Glutamatergic neuron (in vitro differentiated cells): ENCODE results near the gene MTM1. TPM values are rescaled to one million over a fixed set of nuclear protein-coding genes. Genes with fewer than 3 reads are reported as not detected.

Experiments
- DNase-seq: peaks from one replicate; pipeline ENCODE4 v3.0.0; 2022
- H3K27ac Mint-ChIP-seq: one replicate; pipeline ENCODE4 v1.8.0; 2020; ENCODE audit warnings: mild to moderate bottlenecking, mixed read lengths, inconsistent platforms; ENCODE audit not compliant: unreplicated experiment
- H3K27me3 Mint-ChIP-seq: one replicate; pipeline ENCODE4 v1.8.0; 2020; ENCODE audit warnings: mild to moderate bottlenecking, moderate library complexity, mixed read lengths, inconsistent platforms; ENCODE audit not compliant: unreplicated experiment
- H3K36me3 Mint-ChIP-seq: one replicate; pipeline ENCODE4 v1.8.0; 2020; ENCODE audit warnings: mild to moderate bottlenecking, mixed read lengths, inconsistent platforms; ENCODE audit not compliant: unreplicated experiment
- H3K4me1 Mint-ChIP-seq: one replicate; pipeline ENCODE4 v1.8.0; 2020; ENCODE audit warnings: mild to moderate bottlenecking, low read depth, mixed read lengths, inconsistent platforms; ENCODE audit not compliant: unreplicated experiment
- H3K4me3 Mint-ChIP-seq: one replicate; pipeline ENCODE4 v1.8.0; 2020; ENCODE audit warnings: mild to moderate bottlenecking, mixed read lengths, inconsistent platforms; ENCODE audit not compliant: unreplicated experiment
- H3K9me3 Mint-ChIP-seq: one replicate; pipeline ENCODE4 v1.8.0; 2020; ENCODE audit warnings: mild to moderate bottlenecking, moderate library complexity, mixed read lengths, inconsistent platforms; ENCODE audit not compliant: unreplicated experiment
- total RNA-seq: library from RNA; stranded (reverse); fragmentation: NEBNext Ultra II Directional; extraction: Animal tissue kit (Norgen Biotek cat#: 25700); gene quantifications from one replicate; pipeline ENCODE4 v1.2.1, GENCODE V29; 2021; ENCODE audit not compliant: unreplicated experiment
- TF ChIP-seq, protein P1 (sequence below): fragments of 200-600 bp; sonication (generic); IDR thresholded peaks from one replicate; pipeline ENCODE4 v1.5.0; 2021; ENCODE audit not compliant: partially characterized antibody, unreplicated experiment

MTM1 gene
- total RNA-seq, 1 donor from 2014 or later = 7.4 TPM

DNA sequence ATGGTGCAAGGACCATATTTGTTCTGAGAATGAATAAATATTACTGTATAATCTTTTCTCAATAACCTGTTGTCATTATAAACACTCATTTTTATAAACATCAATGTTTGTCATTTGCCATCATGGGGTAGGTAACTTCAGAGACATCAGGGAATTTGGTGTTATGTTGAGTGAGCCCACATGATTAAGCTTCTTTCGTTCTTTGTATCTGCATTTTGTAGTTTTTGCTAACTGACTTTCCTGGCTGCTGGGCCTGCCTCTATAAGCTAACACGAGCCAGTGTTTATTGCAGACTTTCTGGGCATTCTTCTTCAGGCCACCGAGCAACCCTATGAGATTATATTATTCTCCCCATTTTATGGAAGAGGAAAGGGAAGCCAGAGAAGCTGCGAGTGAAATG, 76.0 kb downstream of the MTM1 start:
- TF ChIP-seq, protein P1, sequence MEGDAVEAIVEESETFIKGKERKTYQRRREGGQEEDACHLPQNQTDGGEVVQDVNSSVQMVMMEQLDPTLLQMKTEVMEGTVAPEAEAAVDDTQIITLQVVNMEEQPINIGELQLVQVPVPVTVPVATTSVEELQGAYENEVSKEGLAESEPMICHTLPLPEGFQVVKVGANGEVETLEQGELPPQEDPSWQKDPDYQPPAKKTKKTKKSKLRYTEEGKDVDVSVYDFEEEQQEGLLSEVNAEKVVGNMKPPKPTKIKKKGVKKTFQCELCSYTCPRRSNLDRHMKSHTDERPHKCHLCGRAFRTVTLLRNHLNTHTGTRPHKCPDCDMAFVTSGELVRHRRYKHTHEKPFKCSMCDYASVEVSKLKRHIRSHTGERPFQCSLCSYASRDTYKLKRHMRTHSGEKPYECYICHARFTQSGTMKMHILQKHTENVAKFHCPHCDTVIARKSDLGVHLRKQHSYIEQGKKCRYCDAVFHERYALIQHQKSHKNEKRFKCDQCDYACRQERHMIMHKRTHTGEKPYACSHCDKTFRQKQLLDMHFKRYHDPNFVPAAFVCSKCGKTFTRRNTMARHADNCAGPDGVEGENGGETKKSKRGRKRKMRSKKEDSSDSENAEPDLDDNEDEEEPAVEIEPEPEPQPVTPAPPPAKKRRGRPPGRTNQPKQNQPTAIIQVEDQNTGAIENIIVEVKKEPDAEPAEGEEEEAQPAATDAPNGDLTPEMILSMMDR = no peak
- no peaks in the 10 kb centered on the region for H3K27me3 Mint-ChIP-seq
- H3K4me1 Mint-ChIP-seq = no peaks in the 10 kb centered on the region
- H3K9me3 Mint-ChIP-seq = no peaks in the 10 kb centered on the region
- H3K4me3 Mint-ChIP-seq = no peak overlapping the region
- DNase-seq = no peak
- no peaks in the 10 kb centered on the region for H3K36me3 Mint-ChIP-seq
- H3K27ac Mint-ChIP-seq = no peak overlapping the region

DNA sequence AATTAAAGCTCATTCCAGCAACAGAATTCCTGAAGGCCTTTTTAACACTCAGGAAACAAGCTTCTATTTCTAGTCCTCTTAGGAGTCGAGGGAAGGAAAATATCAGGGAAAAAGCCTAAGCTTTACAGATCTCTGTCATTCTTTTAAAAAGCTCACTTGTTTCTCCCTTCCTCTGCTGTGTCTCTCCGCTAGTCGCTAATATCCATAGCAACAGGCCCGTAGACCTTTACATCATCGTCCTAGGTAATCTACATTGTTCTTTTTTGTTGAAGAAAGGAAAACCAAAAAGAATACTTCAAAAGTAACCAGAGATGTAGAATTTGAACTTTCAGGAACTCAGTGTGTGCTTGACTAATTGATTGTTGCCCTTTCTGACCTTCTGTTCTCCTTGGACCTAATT, 78.9 kb downstream of the MTM1 start:
- H3K4me1 Mint-ChIP-seq = no peaks in the 10 kb centered on the region
- H3K36me3 Mint-ChIP-seq = no peaks in the 10 kb centered on the region
- no peak overlapping the region for H3K27ac Mint-ChIP-seq
- no peak overlapping the region for H3K4me3 Mint-ChIP-seq
- TF ChIP-seq, protein P1 = no peak
- H3K9me3 Mint-ChIP-seq = no peaks in the 10 kb centered on the region
- no peaks in the 10 kb centered on the region for H3K27me3 Mint-ChIP-seq
- DNase-seq = no peak

DNA sequence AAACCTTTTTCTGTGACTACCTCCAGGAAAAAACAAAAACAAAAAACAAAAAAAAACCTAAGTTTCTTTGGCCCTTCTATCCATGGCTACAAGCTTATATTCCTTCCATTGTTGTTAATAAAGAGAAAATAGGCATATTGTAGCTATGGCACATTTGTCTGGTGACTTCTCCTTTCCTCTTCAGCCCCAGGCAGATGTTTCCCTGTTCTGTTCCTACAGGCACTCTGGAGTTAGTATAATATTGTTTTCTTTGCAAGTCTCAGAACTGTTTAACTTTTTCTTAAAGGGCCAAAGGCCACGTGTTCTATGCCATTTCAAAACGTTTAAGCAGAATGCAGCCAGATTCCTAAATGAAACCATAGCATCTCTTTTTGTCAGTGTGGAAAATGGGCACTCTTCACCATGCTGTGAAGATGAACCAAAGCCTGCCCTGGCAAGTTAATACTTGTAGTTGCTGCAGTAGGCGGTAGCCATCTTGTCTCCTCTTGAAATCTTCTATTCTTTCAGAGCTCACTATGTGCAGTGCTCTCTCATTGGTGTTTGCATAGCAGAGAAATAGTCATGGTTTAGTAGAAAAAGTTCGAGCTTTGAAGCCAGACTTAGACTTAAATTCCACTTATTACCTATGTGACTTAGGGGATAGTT, 80.0 kb downstream of the MTM1 start:
- no peak for DNase-seq
- Mint-ChIP-seq H3K4me3 (no peak overlapping the region), H3K27ac (no peak overlapping the region), H3K4me1 (no peaks in the 10 kb centered on the region), H3K9me3 (peaks cover 1% of the 10 kb centered on the region), H3K36me3 (no peaks in the 10 kb centered on the region), H3K27me3 (no peaks in the 10 kb centered on the region)
- TF ChIP-seq, protein P1 = no peak

DNA sequence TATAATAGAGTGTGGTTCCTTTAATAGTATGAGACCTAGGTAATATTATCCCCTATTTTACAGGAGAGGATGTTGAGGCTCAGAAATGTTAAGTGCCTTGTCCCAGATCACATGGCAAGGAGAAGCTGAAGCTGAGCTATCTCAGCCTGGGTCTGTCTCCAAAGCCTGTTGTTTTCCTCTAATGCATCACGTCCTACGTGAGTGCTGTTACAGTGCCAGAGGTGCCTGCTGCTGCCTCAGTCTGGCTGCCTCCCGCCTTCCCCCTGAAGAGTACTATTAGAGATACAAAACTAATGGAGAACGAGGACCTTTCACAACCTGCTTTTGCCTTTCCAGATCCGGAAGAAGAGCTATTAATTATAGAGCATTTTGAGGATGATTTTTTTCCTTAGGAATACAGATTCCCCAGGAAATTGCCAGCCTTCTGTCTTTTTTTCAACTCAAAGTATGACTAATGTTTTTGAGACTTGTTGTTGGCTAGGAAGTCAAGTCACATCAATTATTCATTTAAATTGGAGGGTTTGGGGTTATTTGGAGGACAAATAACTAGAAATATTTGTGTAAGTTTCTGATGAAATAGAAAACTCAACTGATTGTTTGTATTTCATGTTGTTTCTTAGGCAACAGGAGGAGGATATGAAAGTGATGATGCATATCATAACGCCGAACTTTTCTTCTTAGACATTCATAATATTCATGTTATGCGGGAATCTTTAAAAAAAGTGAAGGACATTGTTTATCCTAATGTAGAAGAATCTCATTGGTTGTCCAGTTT, 80.9 kb downstream of the MTM1 start:
- no peak overlapping the region for H3K27ac Mint-ChIP-seq
- TF ChIP-seq, protein P1 = no peak
- peak; percentile 12 for DNase-seq

DNA sequence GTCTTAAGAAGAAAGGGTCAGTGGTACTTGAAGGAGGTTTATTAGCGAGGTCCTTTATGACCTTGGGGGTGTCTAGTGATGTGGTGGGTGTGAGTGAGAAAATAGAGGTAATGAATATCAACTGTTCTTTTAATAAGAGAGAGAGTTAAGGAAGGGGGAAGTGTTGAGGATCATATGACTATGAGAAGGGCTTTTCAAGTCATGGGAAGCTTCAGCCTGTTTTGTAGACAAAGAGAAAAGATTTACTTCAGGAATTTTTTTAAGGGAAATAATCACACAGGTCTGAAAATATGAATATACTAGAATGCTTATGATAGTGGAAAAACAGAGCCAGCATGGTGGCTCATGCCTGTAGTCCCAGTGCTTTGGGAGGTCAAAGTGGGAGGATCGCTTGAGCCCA, 83.5 kb downstream of the MTM1 start:
- no peak overlapping the region for H3K4me3 Mint-ChIP-seq

More for the DNA sequence above, 80.9 kb downstream of the MTM1 start:
- peaks cover 1% of the 10 kb centered on the region for H3K9me3 Mint-ChIP-seq
- no peaks in the 10 kb centered on the region for H3K27me3 Mint-ChIP-seq
- no peaks in the 10 kb centered on the region for H3K36me3 Mint-ChIP-seq
- no peaks in the 10 kb centered on the region for H3K4me1 Mint-ChIP-seq
- no peak overlapping the region for H3K4me3 Mint-ChIP-seq

More for the DNA sequence above, 83.5 kb downstream of the MTM1 start:
- Mint-ChIP-seq H3K36me3 (no peaks in the 10 kb centered on the region), H3K27ac (peak overlapping the region; percentile 11), H3K4me1 (no peaks in the 10 kb centered on the region), H3K9me3 (peaks cover 1% of the 10 kb centered on the region), H3K27me3 (no peaks in the 10 kb centered on the region)
- DNase-seq = no peak
- TF ChIP-seq, protein P1 = no peak
